Measurements from ENCODE around the gene LRRC3. TPM values are rescaled to one million over a fixed set of nuclear protein-coding genes. Genes with fewer than 3 reads are reported as not detected.

LRRC3 gene
- total and polyA plus RNA-seq, 2 of the 8 experiments (the other 6 are each of a cell fraction or from before 2014, with no cell fraction given), result 3.1 to 5.4 TPM

DNA sequence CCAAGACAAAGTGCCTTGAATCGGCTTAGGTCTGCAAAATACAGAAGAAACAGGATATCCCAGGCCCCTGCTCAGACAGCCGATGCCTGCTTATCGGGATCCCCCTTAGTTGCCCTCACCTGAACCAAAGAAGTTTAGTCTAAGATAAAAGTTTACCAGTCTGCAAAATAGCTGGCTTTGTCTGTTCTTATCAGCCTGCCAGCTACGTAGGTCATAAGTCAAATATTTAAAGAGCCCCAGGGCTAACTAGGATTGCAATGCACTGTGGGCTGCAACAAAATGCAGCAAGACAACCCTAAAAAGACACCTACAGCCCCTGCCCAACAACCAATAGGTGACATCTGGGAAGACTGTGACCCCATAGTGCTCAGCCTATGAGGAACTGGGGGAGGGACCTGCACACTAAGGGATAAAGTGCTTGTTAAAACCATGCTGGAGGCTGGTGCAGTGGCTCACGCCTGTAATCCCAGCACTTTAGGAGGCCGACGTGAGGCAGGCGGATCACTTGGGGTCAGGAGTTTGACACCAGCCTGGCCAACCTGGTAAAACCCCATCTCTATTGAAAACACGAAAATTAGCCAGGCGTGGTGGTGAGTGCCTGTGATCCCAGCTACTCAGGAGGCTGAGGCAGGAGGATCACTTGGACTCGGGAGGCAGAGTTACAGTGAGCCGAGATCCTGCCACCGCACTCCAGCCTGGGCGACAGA, 27.4 kb downstream of the LRRC3 start:
- Histone ChIP-seq H2AK5ac (ENCODE audit: low read depth, low read length) (0 out of 2 replicates have a peak overlapping the region, but pooled peaks have one; percentile 77), H3K4ac (replicated peaks; ENCODE audit: insufficient read length, low read depth, low read length) (no peak overlapping the region), H3K23ac (ENCODE audit: insufficient read length) (no peak overlapping the region), H3K14ac (ENCODE audit: insufficient read length) (no peak overlapping the region), H3K9ac (replicated peaks in 1 of 4; ENCODE audit: extremely low read depth in 1 of 4, low read depth in 3 of 4, low read length in 3 of 4) (no peak overlapping the region; a peak in 1 of 7 replicates), H3K36me3 (ENCODE audit: control insufficient read depth in 2 of 4, insufficient read depth in 4 of 4, low read length in 3 of 4) (no peaks in the 10 kb centered on the region), H2BK120ac (replicated peaks; ENCODE audit: low read depth, low read length) (no peak overlapping the region), H2BK5ac (ENCODE audit: low read depth, low read length) (0 out of 2 replicates have a peak overlapping the region, but pooled peaks have one; percentile 44), H2BK12ac (ENCODE audit: low read depth, low read length) (peak overlapping the region; percentile 90; the same call in 1 of the 2 replicates), H2BK20ac (ENCODE audit: low read length) (0 out of 2 replicates have a peak overlapping the region, but pooled peaks have one; percentile 32), H3K9me3 (ENCODE audit: insufficient read depth in 2 of 2, low read depth in 1 of 2, low read length in 1 of 2) (no peaks in the 10 kb centered on the region), H3K56ac (replicated peaks; ENCODE audit: insufficient read length, low read depth, low read length) (no peak overlapping the region), H4K91ac (replicated peaks; ENCODE audit: insufficient read length, low read length) (no peak overlapping the region), H4K8ac (ENCODE audit: extremely low read depth, insufficient read depth, low read length) (no peak overlapping the region), H3K27ac (ENCODE audit: low read depth, low read length) (no peak overlapping the region), H3K27me3 (replicated peaks in 1 of 4; ENCODE audit: control insufficient read depth in 3 of 4, extremely low read depth in 1 of 4, insufficient read depth in 3 of 4, low read length in 3 of 4) (no peaks in the 10 kb centered on the region; a peak in 1 of 7 replicates), H3K18ac (ENCODE audit: extremely low read depth, low read length) (no peak overlapping the region), H3K79me2 (ENCODE audit: control insufficient read depth in 1 of 2, insufficient read depth in 2 of 2, low read length in 2 of 2) (peaks cover 0 to 5% of the 10 kb centered on the region in 2 experiments; a peak in 2 of 4 replicates), H3K4me1 (replicated peaks in 1 of 4; ENCODE audit: control insufficient read depth in 3 of 4, insufficient read depth in 4 of 4, low read length in 3 of 4) (peaks cover 0 to 3% (median 1%) of the 10 kb centered on the region in 4 experiments; a peak in 3 of 7 replicates), H4K5ac (ENCODE audit: insufficient read length, low read depth, low read length) (no peak overlapping the region), H3K23me2 (ENCODE audit: low read depth, low read length) (no peaks in the 10 kb centered on the region; the same call in 1 of the 2 replicates), H4K20me1 (replicated peaks in 1 of 2; ENCODE audit: control insufficient read depth in 1 of 2, insufficient read depth in 2 of 2, low read length in 2 of 2) (no peaks in the 10 kb centered on the region), H2AFZ (ENCODE audit: low read length) (no peak overlapping the region), H3K4me2 (ENCODE audit: insufficient read depth in 1 of 2, low read depth in 2 of 2, low read length in 2 of 2) (no peak overlapping the region), H2BK15ac (ENCODE audit: low read length) (no peak overlapping the region; the same call in 1 of the 2 replicates), H3K4me3 (ENCODE audit: extremely low read depth in 1 of 4, insufficient read depth in 2 of 4, low read depth in 3 of 4, low read length in 4 of 4) (no peak overlapping the region), H3K79me1 (ENCODE audit: low read depth, low read length) (no peaks in the 10 kb centered on the region)
- DNase-seq (ENCODE audit: low read depth in 1 of 2, low spot score in 2 of 2), result no peak
- FAIRE-seq, result no peak
- TF ChIP-seq SP4 (IDR thresholded peaks at IDR 0.05; ENCODE audit: low read length) (no peak), SP1 (IDR thresholded peaks at IDR 0.05; ENCODE audit: low read depth, low read length) (peak; percentile 31; the same call in 1 of the 2 replicates)
- WGBS, 2 experiments (ENCODE audit: extremely low coverage in 1 of 2, insufficient coverage in 1 of 2, insufficient read length in 1 of 2, insufficient replicate concordance in 2 of 2, low coverage in 1 of 2, low lambda C conversion rate in 2 of 2, missing lambda C conversion rate in 1 of 2), result 92% methylated on average over 11 of the region's 14 CpGs; no CpG with 5 or more reads in 1 of the 2 experiments
- ChIA-PET POLR2A (ENCODE audit: partially characterized antibody) (interaction anchor here (0.6 to 1.4 kb wide), 3 partner anchors 142 to 1068 kb away, joined by 3 to 4 read pairs (median 3); no protein-coding TSS in a partner anchor), CTCF (ENCODE audit: partially characterized antibody) (interaction anchor here (0.8 to 1.7 kb wide), 7 partner anchors 9 to 89 kb away, joined by 3 to 5 read pairs (median 3); no protein-coding TSS in a partner anchor)

Measured in H1 (cell line).